Measurements from ENCODE around the gene CMTM6.

GRCh38 chr3:32447865-32448400, 54.7 kb downstream of the CMTM6 start:
- TF ChIP-seq, protein P1, sequence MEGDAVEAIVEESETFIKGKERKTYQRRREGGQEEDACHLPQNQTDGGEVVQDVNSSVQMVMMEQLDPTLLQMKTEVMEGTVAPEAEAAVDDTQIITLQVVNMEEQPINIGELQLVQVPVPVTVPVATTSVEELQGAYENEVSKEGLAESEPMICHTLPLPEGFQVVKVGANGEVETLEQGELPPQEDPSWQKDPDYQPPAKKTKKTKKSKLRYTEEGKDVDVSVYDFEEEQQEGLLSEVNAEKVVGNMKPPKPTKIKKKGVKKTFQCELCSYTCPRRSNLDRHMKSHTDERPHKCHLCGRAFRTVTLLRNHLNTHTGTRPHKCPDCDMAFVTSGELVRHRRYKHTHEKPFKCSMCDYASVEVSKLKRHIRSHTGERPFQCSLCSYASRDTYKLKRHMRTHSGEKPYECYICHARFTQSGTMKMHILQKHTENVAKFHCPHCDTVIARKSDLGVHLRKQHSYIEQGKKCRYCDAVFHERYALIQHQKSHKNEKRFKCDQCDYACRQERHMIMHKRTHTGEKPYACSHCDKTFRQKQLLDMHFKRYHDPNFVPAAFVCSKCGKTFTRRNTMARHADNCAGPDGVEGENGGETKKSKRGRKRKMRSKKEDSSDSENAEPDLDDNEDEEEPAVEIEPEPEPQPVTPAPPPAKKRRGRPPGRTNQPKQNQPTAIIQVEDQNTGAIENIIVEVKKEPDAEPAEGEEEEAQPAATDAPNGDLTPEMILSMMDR (IDR thresholded peaks at IDR 0.05): no peak
- TF ChIP-seq POLR2A (IDR thresholded peaks at IDR 0.05): no peak

All from heart left ventricle (tissue), 13 donors.